ENCODE data around the gene CHTOP.

GRCh38 chr1:153640861-153641260 lies 7.0 kb downstream of the CHTOP start:
- TF ChIP-seq TAF1 (IDR thresholded peaks at IDR 0.05; ENCODE audit: borderline replicate concordance, low read depth, low read length) (no peak), YY1 (IDR thresholded peaks at IDR 0.05; ENCODE audit: low read depth) (no peak), CTCF (IDR thresholded peaks at IDR 0.05) (no peak), SIN3A (IDR thresholded peaks at IDR 0.05; ENCODE audit: borderline replicate concordance, low read depth, low read length) (no peak), RAD21 (IDR thresholded peaks at IDR 0.05; ENCODE audit: low read length) (no peak), RXRA (IDR thresholded peaks at IDR 0.05; ENCODE audit: borderline replicate concordance, low read depth) (no peak), FOXM1 (IDR thresholded peaks at IDR 0.05; ENCODE audit: low read depth) (no peak), EP300 (IDR thresholded peaks at IDR 0.05; ENCODE audit: borderline replicate concordance in 1 of 2, low read depth in 1 of 2, low read length in 1 of 2) (no peak), PBX3 (IDR thresholded peaks at IDR 0.05) (no peak), TEAD4 (IDR thresholded peaks at IDR 0.05; ENCODE audit: borderline replicate concordance, insufficient read depth) (no peak), CHD2 (IDR thresholded peaks at IDR 0.05; ENCODE audit: low read length, partially characterized antibody) (no peak), RFX5 (IDR thresholded peaks at IDR 0.05; ENCODE audit: low read length) (no peak), FOXJ3 (CRISPR knock-in tag; IDR thresholded peaks at IDR 0.05) (no peak)
